Left ventricle myocardium inferior (tissue), 1 donor: ENCODE data around the gene SLC38A5. TPM values are rescaled to one million over a fixed set of nuclear protein-coding genes. Genes with fewer than 3 reads are reported as not detected.

Source experiments
- DNase-seq: peaks from one replicate; pipeline ENCODE4 v3.0.0-alpha.2; 2020
- H3K27ac ChIP-seq: fragments of 200-600 bp; replicated peaks from 2 replicates; pipeline ENCODE4 v1.8.0; 2021
- H3K27me3 ChIP-seq: fragments of 200-600 bp; 2 replicates; pipeline ENCODE4 v1.8.0; 2021; ENCODE audit warnings: low read depth
- H3K36me3 ChIP-seq: fragments of 200-600 bp; 2 replicates; pipeline ENCODE4 v1.8.0; 2021
- H3K4me1 ChIP-seq: fragments of 200-600 bp; 2 replicates; pipeline ENCODE4 v1.8.0; 2021
- H3K4me3 ChIP-seq: fragments of 200-600 bp; 2 replicates; pipeline ENCODE4 v1.8.0; 2021; ENCODE audit warnings: mild to moderate bottlenecking, moderate library complexity
- H3K9me3 ChIP-seq: fragments of 200-600 bp; replicated peaks from 2 replicates; pipeline ENCODE4 v1.8.0; 2021
- CTCF ChIP-seq: fragments of 200-600 bp; IDR thresholded peaks from 2 replicates; pipeline ENCODE4 v1.8.0; 2021; ENCODE audit warnings: antibody characterized with exemption, mild to moderate bottlenecking, borderline replicate concordance
- intact Hi-C: fragments of 100-400 bp; cut with micrococcal nuclease; formaldehyde crosslinking; loops from one replicate; pipeline ENCODE4 v1.11.0; 2022
- total RNA-seq: library from RNA; stranded (reverse); fragmentation: NEBNext Ultra II Directional; extraction: Animal tissue kit (Norgen Biotek cat#: 25700); gene quantifications from one replicate; pipeline ENCODE4 v1.2.1, GENCODE V29; 2021
- donor health status: DM: no; HTN: yes; CAD: no; lungs with severe emphysema.

The SLC38A5 gene
- total RNA-seq, 1 donor from 2014 or later, result 0.71 TPM

- no peaks in the 10 kb centered on the region for H3K36me3 ChIP-seq
- H3K27ac ChIP-seq, result no peak overlapping the region
- no peak for DNase-seq
- intact Hi-C loops, result no loop called here
- H3K27me3 ChIP-seq, result no peaks in the 10 kb centered on the region
- no peaks in the 10 kb centered on the region for H3K9me3 ChIP-seq
- no peaks in the 10 kb centered on the region for H3K4me1 ChIP-seq
- no peak overlapping the region for H3K4me3 ChIP-seq
- TF ChIP-seq CTCF, result no peak
These were observed 21.7 kb upstream of the SLC38A5 start for GRCh38 chrX:48491809-48492208.

- intact Hi-C loops, result no loop called here
- H3K27me3 ChIP-seq, result no peaks in the 10 kb centered on the region
- no peaks in the 10 kb centered on the region for H3K9me3 ChIP-seq
- no peaks in the 10 kb centered on the region for H3K36me3 ChIP-seq
- TF ChIP-seq CTCF, result no peak
- H3K4me1 ChIP-seq, result no peaks in the 10 kb centered on the region
- H3K27ac ChIP-seq, result no peak overlapping the region
- no peak for DNase-seq
- no peak overlapping the region for H3K4me3 ChIP-seq
These were observed 20.6 kb upstream of the SLC38A5 start for GRCh38 chrX:48490661-48491060.

- Histone ChIP-seq H3K4me3 (no peak overlapping the region), H3K27me3 (no peaks in the 10 kb centered on the region), H3K27ac (no peak overlapping the region), H3K9me3 (no peaks in the 10 kb centered on the region), H3K4me1 (no peaks in the 10 kb centered on the region), H3K36me3 (no peaks in the 10 kb centered on the region)
- DNase-seq, result no peak
- intact Hi-C loops, result no loop called here
- no peak for TF ChIP-seq CTCF
These were observed 19.8 kb upstream of the SLC38A5 start for GRCh38 chrX:48489892-48490291.

GRCh38 chrX:48489296-48489695, 19.2 kb upstream of the SLC38A5 start:
- Histone ChIP-seq H3K27me3 (no peaks in the 10 kb centered on the region), H3K4me1 (no peaks in the 10 kb centered on the region), H3K27ac (no peak overlapping the region), H3K36me3 (no peaks in the 10 kb centered on the region), H3K4me3 (no peak overlapping the region), H3K9me3 (no peaks in the 10 kb centered on the region)
- no peak for TF ChIP-seq CTCF
- no peak for DNase-seq
- intact Hi-C loops, result no loop called here

- no peak for TF ChIP-seq CTCF
- Histone ChIP-seq H3K4me3 (no peak overlapping the region), H3K4me1 (no peaks in the 10 kb centered on the region), H3K27ac (no peak overlapping the region), H3K9me3 (no peaks in the 10 kb centered on the region), H3K36me3 (peaks cover 1% of the 10 kb centered on the region), H3K27me3 (no peaks in the 10 kb centered on the region)
- DNase-seq, result no peak
- intact Hi-C loops, result no loop called here
These were observed 18.0 kb upstream of the SLC38A5 start for GRCh38 chrX:48488034-48488433.

- intact Hi-C loops, result no loop called here
- no peak for DNase-seq
These were observed 17.3 kb upstream of the SLC38A5 start for GRCh38 chrX:48487362-48487798.

More at GRCh38 chrX:48487362-48487798, 17.3 kb upstream of the SLC38A5 start:
- Histone ChIP-seq H3K36me3 (peaks cover 7% of the 10 kb centered on the region), H3K9me3 (no peaks in the 10 kb centered on the region), H3K27ac (no peak overlapping the region), H3K4me1 (no peaks in the 10 kb centered on the region), H3K27me3 (no peaks in the 10 kb centered on the region), H3K4me3 (no peak overlapping the region)
- TF ChIP-seq CTCF, result no peak
